Measurements from ENCODE around the gene ASCC1. TPM values are rescaled to one million over a fixed set of nuclear protein-coding genes. Genes with fewer than 3 reads are reported as not detected.
A peak's percentile ranks its signal among the peaks of the same experiment; 100 is the strongest.

ASCC1 gene
- total and polyA plus RNA-seq, 2 of the 13 experiments (the other 11 are each of a cell fraction or from before 2014, with no cell fraction given): 21.6 to 30.1 TPM

- TF ChIP-seq FOXP4 (CRISPR knock-in tag; IDR thresholded peaks at IDR 0.05): no peak
- TF ChIP-seq ZNF7 (CRISPR knock-in tag; IDR thresholded peaks at IDR 0.05): no peak
- TF ChIP-seq ZNF207 (IDR thresholded peaks at IDR 0.05; ENCODE audit: borderline replicate concordance): no peak
- TF ChIP-seq RXRA (CRISPR knock-in tag; IDR thresholded peaks at IDR 0.05): peak; percentile 11; the same call in 1 of the 2 replicates
- no peak for TF ChIP-seq ZNF10 (CRISPR knock-in tag; IDR thresholded peaks at IDR 0.05; ENCODE audit: borderline replicate concordance, low read depth)
- TF ChIP-seq ARNT (IDR thresholded peaks at IDR 0.05): no peak
- no peak for TF ChIP-seq SRF (IDR thresholded peaks at IDR 0.05; ENCODE audit: low read depth, low read length)
- no peak for TF ChIP-seq AKAP8 (CRISPR knock-in tag; IDR thresholded peaks at IDR 0.05)
- peak; percentile 71 for TF ChIP-seq PBX2 (CRISPR knock-in tag; IDR thresholded peaks at IDR 0.05)
- no peak for TF ChIP-seq ARHGAP35 (CRISPR knock-in tag; IDR thresholded peaks at IDR 0.05; ENCODE audit: borderline replicate concordance)
- no peak for TF ChIP-seq JDP2 (CRISPR knock-in tag; IDR thresholded peaks at IDR 0.05; ENCODE audit: borderline replicate concordance)
- TF ChIP-seq E2F1 (CRISPR knock-in tag; IDR thresholded peaks at IDR 0.05): no peak
- no peak for TF ChIP-seq HMG20A (CRISPR knock-in tag; IDR thresholded peaks at IDR 0.05; ENCODE audit: borderline replicate concordance)
- TF ChIP-seq ZNF605 (CRISPR knock-in tag; IDR thresholded peaks at IDR 0.05): 0 out of 2 replicates have a peak, but pooled peaks have one; percentile 53
- no peak for TF ChIP-seq ZNF564 (CRISPR knock-in tag; IDR thresholded peaks at IDR 0.05)
- no peak for TF ChIP-seq TGIF2 (CRISPR knock-in tag; IDR thresholded peaks at IDR 0.05)
- no peak for TF ChIP-seq ZSCAN30 (CRISPR knock-in tag; IDR thresholded peaks at IDR 0.05)
- no peak for TF ChIP-seq TOPORS (CRISPR knock-in tag; IDR thresholded peaks at IDR 0.05)
- no peak for TF ChIP-seq ZNF616 (CRISPR knock-in tag; IDR thresholded peaks at IDR 0.05; ENCODE audit: low read depth)
- TF ChIP-seq ZSCAN22 (CRISPR knock-in tag; IDR thresholded peaks at IDR 0.05): no peak
- TF ChIP-seq ZNF687 (CRISPR knock-in tag; IDR thresholded peaks at IDR 0.05): no peak
- no peak for TF ChIP-seq ZNF883 (CRISPR knock-in tag; IDR thresholded peaks at IDR 0.05; ENCODE audit: not compliant biosample characterization)
- TF ChIP-seq ZNF576 (CRISPR knock-in tag; IDR thresholded peaks at IDR 0.05): no peak
Measured at GRCh38 chr10:72098836-72099599, 117.1 kb downstream of the ASCC1 start (continued).

All from HepG2 (cell line).